GM20000 (cell line): ENCODE data around the gene INMT.

Experiments
- DNase-seq: peaks from one replicate; pipeline ENCODE4 v3.0.0; 2012; ENCODE audit warnings: low spot score
- TF ChIP-seq, protein P1 (sequence below): IDR thresholded peaks from 2 replicates; pipeline ENCODE4 v1.5.1; 2012; ENCODE audit warnings: mild to moderate bottlenecking, control low read depth; ENCODE audit errors: extremely low read depth, missing control alignments

Gene INMT

DNA sequence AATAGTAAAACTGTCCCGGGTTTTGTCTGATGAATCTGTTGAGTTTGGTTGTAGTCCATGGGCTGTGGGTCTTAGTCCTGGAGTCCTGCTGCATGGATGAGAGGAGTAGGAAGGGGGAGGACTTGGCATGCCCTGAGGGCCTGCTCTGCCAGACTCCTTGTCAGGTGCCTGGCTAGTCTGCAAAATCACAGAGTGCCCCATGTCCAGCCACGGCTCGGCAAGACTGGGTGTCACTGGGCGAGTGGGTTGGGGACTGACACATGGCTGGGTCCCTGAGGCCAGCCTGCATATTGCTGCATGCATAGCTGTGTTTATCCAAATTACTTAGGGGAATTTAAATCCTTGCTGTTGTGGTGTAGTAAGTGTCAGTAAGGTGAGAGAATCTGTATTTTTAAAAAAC is 29.0 kb downstream of the INMT start:
- TF ChIP-seq, protein P1, sequence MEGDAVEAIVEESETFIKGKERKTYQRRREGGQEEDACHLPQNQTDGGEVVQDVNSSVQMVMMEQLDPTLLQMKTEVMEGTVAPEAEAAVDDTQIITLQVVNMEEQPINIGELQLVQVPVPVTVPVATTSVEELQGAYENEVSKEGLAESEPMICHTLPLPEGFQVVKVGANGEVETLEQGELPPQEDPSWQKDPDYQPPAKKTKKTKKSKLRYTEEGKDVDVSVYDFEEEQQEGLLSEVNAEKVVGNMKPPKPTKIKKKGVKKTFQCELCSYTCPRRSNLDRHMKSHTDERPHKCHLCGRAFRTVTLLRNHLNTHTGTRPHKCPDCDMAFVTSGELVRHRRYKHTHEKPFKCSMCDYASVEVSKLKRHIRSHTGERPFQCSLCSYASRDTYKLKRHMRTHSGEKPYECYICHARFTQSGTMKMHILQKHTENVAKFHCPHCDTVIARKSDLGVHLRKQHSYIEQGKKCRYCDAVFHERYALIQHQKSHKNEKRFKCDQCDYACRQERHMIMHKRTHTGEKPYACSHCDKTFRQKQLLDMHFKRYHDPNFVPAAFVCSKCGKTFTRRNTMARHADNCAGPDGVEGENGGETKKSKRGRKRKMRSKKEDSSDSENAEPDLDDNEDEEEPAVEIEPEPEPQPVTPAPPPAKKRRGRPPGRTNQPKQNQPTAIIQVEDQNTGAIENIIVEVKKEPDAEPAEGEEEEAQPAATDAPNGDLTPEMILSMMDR = no peak
- no peak for DNase-seq

DNA sequence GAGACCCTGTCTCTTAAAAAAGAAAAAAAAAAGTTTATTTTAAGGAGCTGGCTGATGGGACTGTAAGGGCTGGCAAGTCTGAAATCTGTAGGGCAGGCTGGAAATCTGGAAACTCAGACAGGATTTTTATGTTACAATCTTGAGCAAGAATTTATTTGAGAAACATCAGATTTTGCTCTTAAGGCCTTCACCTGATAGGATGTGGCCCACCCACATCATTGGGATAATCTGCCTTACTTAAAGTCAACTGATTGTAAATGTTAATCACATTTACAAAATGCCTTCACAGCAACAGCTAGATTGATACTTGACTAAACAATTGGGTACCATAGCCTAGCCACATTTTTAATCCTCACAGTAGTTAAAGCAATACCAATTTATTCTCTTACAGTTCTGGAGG is 30.8 kb downstream of the INMT start:
- no peak for DNase-seq

DNA sequence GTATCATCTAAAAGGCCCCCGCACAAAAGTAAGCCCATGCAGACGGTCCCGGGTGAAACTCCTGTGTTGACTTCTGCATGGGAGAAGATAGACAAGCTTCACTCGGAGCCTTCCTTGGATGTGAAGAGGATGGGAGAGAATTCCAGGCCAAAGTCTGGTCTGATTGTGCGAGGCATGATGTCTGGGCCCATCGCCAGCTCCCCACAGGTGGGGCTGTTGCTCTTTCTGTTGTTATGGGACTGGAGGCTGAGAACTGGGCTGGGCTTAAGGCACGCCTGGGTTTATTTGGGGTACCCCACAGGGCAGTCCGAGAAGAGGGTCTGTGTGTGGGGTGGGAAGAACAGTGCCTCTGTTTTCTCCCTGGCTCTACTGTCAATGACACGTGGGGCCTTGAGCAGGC is 33.9 kb downstream of the INMT start:
- TF ChIP-seq, protein P1 = no peak
- no peak for DNase-seq

More for the DNA sequence above, 30.8 kb downstream of the INMT start:
- TF ChIP-seq, protein P1 = no peak

DNA sequence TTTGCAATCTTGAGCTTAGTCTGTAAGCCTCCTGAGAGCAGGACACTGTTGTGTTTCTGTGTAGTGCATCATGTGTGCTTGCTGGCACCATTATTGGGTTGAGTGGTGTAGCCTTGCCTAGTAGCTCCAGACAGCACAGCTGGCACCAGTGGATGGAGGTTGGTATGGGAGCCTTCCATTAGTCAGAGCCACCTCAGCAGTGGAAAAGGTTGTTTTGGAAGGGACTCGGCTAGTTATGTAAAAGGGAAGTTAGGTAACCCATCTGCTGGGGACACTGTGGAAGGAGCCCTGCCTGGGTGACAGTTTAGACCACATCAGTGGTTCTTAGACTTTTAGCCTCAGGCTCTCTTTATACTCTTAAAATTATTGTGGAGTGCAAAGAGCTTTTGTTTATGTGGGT is 35.6 kb downstream of the INMT start:
- DNase-seq = no peak
- TF ChIP-seq, protein P1 = no peak

DNA sequence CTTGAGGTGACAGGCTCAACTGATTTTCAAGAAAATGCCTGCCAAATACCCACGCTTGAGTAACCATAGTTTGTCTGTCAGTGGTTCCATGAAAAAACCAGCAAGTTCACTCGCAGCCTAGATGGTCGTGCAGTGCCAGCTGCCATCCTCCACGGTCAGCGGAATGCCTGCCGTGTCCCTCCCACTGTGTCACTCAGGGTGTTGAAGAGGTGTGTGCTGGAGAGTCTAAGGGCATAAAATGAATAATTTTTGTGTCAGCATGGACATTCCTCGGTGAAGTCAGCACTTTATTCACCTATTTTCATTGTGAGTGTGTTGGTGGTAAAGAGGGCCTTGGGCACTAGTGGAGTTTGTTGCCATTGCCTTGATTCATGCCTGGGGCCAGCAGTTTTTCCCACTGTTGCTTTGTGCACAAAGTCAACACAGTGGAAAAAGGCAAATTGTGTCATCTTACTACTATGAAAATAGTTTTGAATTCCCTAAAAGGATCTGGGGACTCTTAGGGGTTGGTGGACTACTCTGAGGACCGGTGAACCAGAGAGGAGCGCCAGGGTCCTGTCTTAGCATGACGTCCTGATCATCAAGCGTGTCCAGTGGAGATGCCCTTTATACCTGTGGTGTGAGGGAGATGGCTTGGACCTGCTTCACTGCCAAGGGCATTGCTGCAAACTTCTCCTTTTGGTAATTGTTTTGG is 36.9 kb downstream of the INMT start:
- TF ChIP-seq, protein P1 = no peak
- no peak for DNase-seq

DNA sequence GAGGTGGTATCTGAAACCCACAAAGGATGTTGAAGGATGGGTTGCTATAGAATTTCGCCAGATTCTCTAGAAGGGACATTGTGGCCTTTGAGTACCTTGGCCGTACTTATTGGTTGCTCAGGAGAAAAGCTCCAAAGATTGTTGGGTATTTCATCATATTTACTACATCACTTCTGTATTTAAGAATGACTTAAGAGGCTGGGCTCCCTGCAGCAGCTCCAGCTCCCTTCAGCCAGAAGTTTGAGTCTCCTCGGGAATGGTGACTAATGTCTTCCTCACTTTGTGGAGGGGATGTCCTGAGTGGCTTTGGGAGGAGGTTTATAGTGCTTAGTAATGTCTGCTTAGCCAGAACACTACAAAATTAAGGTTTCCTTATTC is 37.4 kb downstream of the INMT start:
- DNase-seq = no peak
- TF ChIP-seq, protein P1 = no peak

DNA sequence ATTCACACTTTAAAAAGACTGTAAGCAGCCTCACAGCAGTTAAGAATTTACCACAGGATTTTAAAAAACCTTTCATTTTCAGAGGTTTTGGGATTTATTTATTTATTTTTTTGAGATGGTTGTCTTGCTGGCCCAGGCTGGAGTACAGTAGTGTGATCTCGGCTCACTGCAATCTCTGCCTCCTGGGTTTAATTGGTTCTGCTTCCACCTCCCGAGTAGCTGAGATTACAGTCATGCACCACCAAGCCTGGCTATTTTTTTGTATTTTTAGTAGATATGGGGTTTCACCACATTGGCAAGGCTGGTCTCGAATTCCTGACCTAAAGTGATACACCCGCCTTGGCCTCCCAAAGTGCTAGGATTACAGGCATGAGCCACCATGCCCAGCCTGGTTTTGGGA is 38.4 kb downstream of the INMT start:
- no peak for DNase-seq
- TF ChIP-seq, protein P1 = no peak
